ENCODE results near the gene CIRBP.

The CIRBP gene

GRCh38 chr19:1269065-1269477 lies at the start of gene CIRBP:
Gene CIRBP (plus strand): TSS chr19:1269332. CDS start chr19:1270934, 1,602 bp downstream.
- TF ChIP-seq CTCF (IDR thresholded peaks at IDR 0.05; ENCODE audit: control insufficient read depth, insufficient read depth, low read depth, low read length, missing control alignments): no peak
- peak within 1 kb of the TSS; percentile 67 for H3K4me3 ChIP-seq (ENCODE audit: control insufficient read depth, low read depth, low read length)
- DNase-seq (ENCODE audit: low read depth): peak; percentile 96

- no peak overlapping the region for H3K4me3 ChIP-seq (ENCODE audit: control insufficient read depth, low read depth, low read length)
- no peak for DNase-seq (ENCODE audit: low read depth)
- TF ChIP-seq CTCF (IDR thresholded peaks at IDR 0.05; ENCODE audit: control insufficient read depth, insufficient read depth, low read depth, low read length, missing control alignments): no peak
Measured at GRCh38 chr19:1219786-1220476, 49.2 kb upstream of the CIRBP start.

- TF ChIP-seq CTCF (IDR thresholded peaks at IDR 0.05; ENCODE audit: control insufficient read depth, insufficient read depth, low read depth, low read length, missing control alignments): peak; percentile 32
- DNase-seq (ENCODE audit: low read depth): no peak
- H3K4me3 ChIP-seq (ENCODE audit: control insufficient read depth, low read depth, low read length): no peak overlapping the region
Measured at GRCh38 chr19:1220477-1220930, 48.6 kb upstream of the CIRBP start.

- H3K4me3 ChIP-seq (ENCODE audit: control insufficient read depth, low read depth, low read length): no peak overlapping the region
- DNase-seq (ENCODE audit: low read depth): no peak
- TF ChIP-seq CTCF (IDR thresholded peaks at IDR 0.05; ENCODE audit: control insufficient read depth, insufficient read depth, low read depth, low read length, missing control alignments): peak; percentile 60
Measured at GRCh38 chr19:1220976-1221903, 47.9 kb upstream of the CIRBP start.

GRCh38 chr19:1221904-1222255 lies 47.3 kb upstream of the CIRBP start:
- no peak for DNase-seq (ENCODE audit: low read depth)
- TF ChIP-seq CTCF (IDR thresholded peaks at IDR 0.05; ENCODE audit: control insufficient read depth, insufficient read depth, low read depth, low read length, missing control alignments): no peak

GRCh38 chr19:1222394-1222793 lies 46.7 kb upstream of the CIRBP start:
- H3K4me3 ChIP-seq (ENCODE audit: control insufficient read depth, low read depth, low read length): no peak overlapping the region
- DNase-seq (ENCODE audit: low read depth): no peak
- no peak for TF ChIP-seq CTCF (IDR thresholded peaks at IDR 0.05; ENCODE audit: control insufficient read depth, insufficient read depth, low read depth, low read length, missing control alignments)

More at GRCh38 chr19:1221904-1222255, 47.3 kb upstream of the CIRBP start:
- H3K4me3 ChIP-seq (ENCODE audit: control insufficient read depth, low read depth, low read length): no peak overlapping the region
